T-helper 2 cell treated with Interferon-gamma antibody and Interleukin-4, amounts not matched to agents 100 ng/mL and 5 ng/mL, for 36 hours (primary cell): ENCODE results near the gene OXGR1. TPM values are rescaled to one million over a fixed set of nuclear protein-coding genes. Genes with fewer than 3 reads are reported as not detected.

ENCODE experiments used
- intact Hi-C: fragments of 100-400 bp; cut with micrococcal nuclease; formaldehyde crosslinking; loops from one replicate; pipeline ENCODE4 v1.15.1; 2023
- total RNA-seq: library from RNA; stranded (reverse); gene quantifications from 2 replicates; pipeline ENCODE4 v1.2.3, GENCODE V29; 2022

The OXGR1 gene
- total RNA-seq, 1 donor from 2014 or later, result not detected

DNA sequence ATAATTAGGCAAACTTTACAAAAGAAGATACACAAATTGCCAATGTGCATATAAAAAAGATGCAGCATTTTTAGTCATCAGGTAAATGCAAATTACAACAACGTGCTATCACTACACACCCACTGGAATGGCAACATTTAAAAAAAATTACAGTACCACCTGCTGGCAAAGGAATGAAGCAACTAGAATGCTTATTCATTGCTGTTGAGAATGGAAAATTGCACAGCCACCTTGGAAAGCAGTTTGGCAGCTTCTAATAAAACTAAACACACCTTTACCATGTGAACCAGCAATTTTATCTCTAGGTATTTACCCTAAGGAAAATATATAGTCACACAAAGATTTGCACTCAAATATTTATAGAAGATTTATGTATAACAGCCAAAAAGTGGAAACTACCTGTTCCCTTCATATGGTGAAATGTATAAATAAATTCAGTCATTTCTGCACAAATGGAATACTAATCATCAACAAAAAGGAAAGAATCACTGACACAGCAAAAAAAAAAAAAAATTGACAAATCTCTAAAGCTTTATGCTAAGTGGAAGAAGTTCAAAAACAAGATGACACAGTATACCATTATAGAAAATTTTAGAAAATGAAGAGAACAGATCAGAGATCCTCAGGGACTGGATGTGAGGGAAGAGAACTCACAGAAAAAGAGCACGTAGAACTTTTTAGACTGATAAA is 30.3 kb downstream of the OXGR1 start:
- intact Hi-C loops, result no loop called here

DNA sequence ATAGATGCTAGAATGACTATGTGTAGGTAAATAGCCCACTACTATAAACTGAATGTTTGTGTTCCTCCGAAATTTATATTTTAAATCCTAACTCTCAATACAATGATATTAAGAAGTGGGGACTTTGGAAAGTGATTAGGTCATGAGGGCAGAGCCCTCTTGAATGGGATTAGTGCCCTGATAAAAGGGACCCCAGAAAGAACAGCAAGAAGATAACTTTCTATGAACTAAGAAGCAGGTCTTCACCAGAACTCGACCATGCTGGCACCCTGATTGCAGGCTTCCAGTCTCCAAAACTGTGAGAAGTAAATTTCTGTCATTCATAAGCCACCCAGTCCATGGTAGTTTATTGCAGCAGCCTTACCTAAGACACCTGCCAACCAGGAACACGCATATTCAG is 33.9 kb downstream of the OXGR1 start:
- intact Hi-C loops, result no loop called here

DNA sequence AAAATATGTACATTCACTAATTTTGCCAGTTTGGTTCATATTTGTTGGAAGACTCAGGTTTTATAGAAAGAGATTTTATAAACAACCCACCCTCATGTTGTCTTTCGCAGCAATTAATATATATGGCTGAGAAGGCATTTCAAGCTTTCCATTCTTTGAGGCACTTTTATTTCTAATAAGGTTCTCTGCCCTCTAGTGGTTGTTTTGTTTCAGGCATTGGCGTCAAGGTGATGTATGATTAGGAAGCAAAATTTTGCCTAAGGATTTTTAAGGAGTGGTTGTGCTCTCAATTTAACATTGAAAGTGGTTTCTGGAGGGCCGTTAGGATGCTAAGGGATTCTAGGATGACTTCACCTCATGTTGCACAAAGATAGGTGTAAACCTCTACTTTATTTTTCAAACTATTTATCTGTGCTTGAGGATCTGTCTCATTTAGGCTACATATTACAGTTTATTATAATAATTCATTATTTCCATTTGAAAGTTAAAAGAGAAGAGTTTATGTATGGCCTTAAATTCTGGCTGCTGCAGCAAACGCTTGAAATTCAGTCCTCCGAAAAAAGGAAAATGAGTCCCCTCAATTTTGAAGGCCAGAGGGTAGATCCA is 35.9 kb downstream of the OXGR1 start:
- intact Hi-C loops, result loop anchor here (2.0 kb wide), 1 partner anchor 938 kb away; no protein-coding TSS in a partner anchor

GRCh38 chr13:96952595-96952994 is 41.7 kb downstream of the OXGR1 start:
- intact Hi-C loops, result no loop called here

- intact Hi-C loops, result no loop called here
These were observed 46.1 kb downstream of the OXGR1 start for GRCh38 chr13:96948127-96948526.

GRCh38 chr13:96947343-96947910 is 46.8 kb downstream of the OXGR1 start:
- intact Hi-C loops, result no loop called here

DNA sequence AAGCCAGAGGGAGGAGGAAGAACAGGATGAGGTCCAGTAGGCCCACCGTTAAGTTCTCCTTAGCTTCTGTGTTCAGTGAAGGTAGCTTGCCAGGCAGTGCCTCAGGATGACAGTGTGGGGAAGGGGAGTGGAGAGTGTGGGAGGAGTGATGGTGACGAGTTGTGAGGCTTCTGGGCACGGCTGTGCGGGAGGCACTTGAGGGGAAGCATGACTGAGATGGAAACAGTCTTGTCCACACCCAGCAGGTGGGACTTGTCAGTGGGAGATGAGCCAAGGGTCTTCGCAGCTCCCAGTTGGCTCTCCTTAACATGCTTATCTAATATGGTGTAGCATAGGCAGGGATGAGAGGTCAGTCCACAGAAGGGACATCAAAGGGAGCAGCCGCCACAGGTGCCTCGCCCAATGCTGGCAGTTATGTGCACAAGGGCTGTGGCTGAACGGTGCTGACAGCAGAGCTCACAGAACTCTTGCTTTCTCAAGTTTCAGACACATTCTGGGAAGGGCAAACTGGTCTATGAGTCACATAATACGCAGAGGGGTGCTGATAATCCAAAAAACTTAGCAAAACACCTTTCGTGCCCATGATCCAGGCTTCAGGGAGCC is 47.5 kb downstream of the OXGR1 start:
- intact Hi-C loops, result no loop called here

DNA sequence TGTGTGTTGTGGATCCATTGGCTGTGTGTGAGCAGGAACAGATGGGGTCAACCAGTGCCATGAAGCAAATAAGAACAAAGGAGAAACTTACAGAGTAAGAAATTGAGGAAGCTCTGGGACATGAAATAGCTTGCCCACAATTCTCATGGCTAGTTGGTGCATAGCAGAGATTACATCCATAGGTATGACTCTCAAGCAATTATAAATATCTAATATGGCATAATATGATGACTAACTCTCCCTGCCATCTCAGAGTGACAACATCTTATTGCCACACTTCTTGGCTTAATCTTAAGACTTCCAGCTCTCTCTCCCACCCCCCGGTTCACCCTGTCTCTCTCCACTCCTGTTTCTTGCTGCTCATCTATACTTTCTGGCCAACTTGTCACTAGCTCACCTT is 53.3 kb downstream of the OXGR1 start:
- intact Hi-C loops, result no loop called here

- intact Hi-C loops, result no loop called here
These were observed 58.4 kb downstream of the OXGR1 start for GRCh38 chr13:96935901-96936300.

Other genes starting within 250 kb of the OXGR1 start
- 15.1 TPM in 2 replicates for gene MBNL2, start 227.9 kb upstream of the OXGR1 start, total RNA-seq